Activated B cell treated with CpG ODN at 0.5 μM for 24 hours (primary cell): ENCODE data around the gene BTBD7. TPM values are rescaled to one million over a fixed set of nuclear protein-coding genes. Genes with fewer than 3 reads are reported as not detected.

Source experiments
- ATAC-seq: fragments of 200-7000 bp; cut with Tn5 transposase; one replicate; pipeline ENCODE4 v1.10.0; 2021; ENCODE audit warnings: low read depth, mild to moderate bottlenecking, moderate library complexity
- CTCF ChIA-PET: fragments of 350-600 bp; sonication (Branson Sonifier 250); formaldehyde crosslinking; loops from one replicate; lab custom pipeline; 2021; ENCODE audit warnings: antibody characterized with exemption; lab: Charles Lee
- POLR2A ChIA-PET: fragments of 350-600 bp; sonication (Branson Sonifier 250); formaldehyde crosslinking; loops from one replicate; lab custom pipeline; 2021; ENCODE audit warnings: antibody characterized with exemption; lab: Charles Lee
- DNase-seq: peaks from one replicate; pipeline ENCODE4 v3.0.0; 2022
- H3K27ac Mint-ChIP-seq: one replicate; pipeline ENCODE4 v1.8.0; 2020; ENCODE audit warnings: mixed read lengths
- H3K27me3 Mint-ChIP-seq: one replicate; pipeline ENCODE4 v1.8.0; 2021; ENCODE audit warnings: mixed read lengths
- H3K36me3 Mint-ChIP-seq: one replicate; pipeline ENCODE4 v1.8.0; 2021; ENCODE audit warnings: low read depth, mixed read lengths
- H3K4me1 Mint-ChIP-seq: one replicate; pipeline ENCODE4 v1.8.0; 2021; ENCODE audit warnings: mixed read lengths
- H3K4me3 Mint-ChIP-seq: one replicate; pipeline ENCODE4 v1.8.0; 2020; ENCODE audit warnings: mild to moderate bottlenecking, mixed read lengths
- H3K9me3 Mint-ChIP-seq: one replicate; pipeline ENCODE4 v1.8.0; 2020; ENCODE audit warnings: mixed read lengths
- CTCF ChIP-seq: fragments of 200-600 bp; IDR thresholded peaks from one replicate; pipeline ENCODE4 v1.8.0; 2022; ENCODE audit warnings: antibody characterized with exemption, mild to moderate bottlenecking
- intact Hi-C: fragments of 100-400 bp; cut with micrococcal nuclease; formaldehyde crosslinking; loops from one replicate; pipeline ENCODE4 v1.15.1; 2024
- total RNA-seq: library from RNA; stranded (reverse); gene quantifications from 2 replicates; pipeline ENCODE4 v1.2.3, GENCODE V29; 2022

Gene BTBD7
- total RNA-seq, 1 donor from 2014 or later = 41.2 TPM

DNA sequence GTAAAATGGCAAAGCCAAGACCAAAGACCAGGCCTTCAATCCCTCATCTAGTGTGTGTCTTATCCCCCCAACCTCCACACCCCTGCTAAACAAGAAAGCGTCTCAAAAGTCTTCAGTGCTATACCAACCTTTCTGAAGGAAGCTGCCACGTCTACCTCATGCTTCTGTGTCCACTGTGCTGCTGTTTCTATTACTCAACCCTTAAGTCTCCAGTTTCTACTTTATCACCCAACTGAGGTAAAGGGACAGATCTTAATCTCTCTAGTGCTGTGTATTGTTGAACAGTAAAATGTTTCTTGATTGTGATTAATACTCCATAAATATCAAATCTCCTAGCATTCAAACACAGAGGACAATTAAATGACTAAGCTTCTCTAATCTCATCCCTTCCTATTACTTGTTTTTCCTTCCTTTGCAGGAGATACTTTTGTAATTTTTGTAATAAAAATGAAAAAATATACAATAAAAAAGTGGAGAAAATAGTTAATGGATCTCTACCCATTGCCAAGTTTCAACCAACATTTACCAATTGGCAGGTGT is 23.3 kb downstream of the BTBD7 start:
- ATAC-seq (no peak), DNase-seq (no peak)
- Mint-ChIP-seq H3K4me3 (no peak overlapping the region), H3K36me3 (peaks cover 5% of the 10 kb centered on the region), H3K4me1 (peaks cover 31% of the 10 kb centered on the region), H3K9me3 (no peaks in the 10 kb centered on the region), H3K27me3 (no peaks in the 10 kb centered on the region), H3K27ac (no peak overlapping the region)
- no peak for TF ChIP-seq CTCF
- intact Hi-C loops = no loop called here
- POLR2A ChIA-PET = interaction anchor here (0.7 kb wide), 1 partner anchor 627 kb away, joined by 7 read pairs; no protein-coding TSS in a partner anchor
- CTCF ChIA-PET = interaction anchor here (0.7 to 1.1 kb wide), 2 partner anchors 36 to 224 kb away, joined by 3 to 5 read pairs; no protein-coding TSS in a partner anchor

DNA sequence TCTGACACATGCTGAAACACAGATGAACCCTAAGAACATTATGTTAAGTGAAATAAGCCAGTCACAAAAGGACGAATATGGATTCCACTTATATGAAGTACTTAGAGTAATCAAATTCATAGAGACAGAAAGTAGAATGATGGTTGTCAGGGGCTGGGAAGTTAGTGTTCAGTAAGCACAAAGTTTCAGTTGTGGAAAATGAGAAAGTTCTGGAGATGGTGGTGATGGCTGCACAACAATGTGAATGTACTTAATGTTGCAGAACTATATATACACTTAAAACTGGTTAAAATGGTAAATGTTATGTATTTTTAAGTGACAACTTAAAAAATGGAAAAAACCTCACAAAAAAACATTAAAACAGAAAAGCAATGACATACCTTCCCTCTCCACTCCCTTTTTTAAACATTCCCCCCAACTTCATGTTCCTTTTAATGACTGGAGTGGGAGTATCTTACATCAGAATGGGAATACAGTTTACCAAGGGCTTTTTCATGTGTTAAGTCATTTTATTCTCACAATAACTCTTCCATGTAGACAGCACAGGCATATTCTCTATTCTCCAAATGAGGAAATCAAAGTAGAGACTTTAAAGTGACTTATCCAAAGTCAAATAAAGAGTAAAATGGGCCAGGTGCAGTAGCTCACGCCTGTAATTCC is 24.0 kb downstream of the BTBD7 start:
- Mint-ChIP-seq H3K27me3 (no peaks in the 10 kb centered on the region), H3K36me3 (peaks cover 5% of the 10 kb centered on the region), H3K4me1 (peaks cover 31% of the 10 kb centered on the region), H3K27ac (no peak overlapping the region), H3K9me3 (no peaks in the 10 kb centered on the region), H3K4me3 (no peak overlapping the region)
- POLR2A ChIA-PET = no interaction called here
- CTCF ChIA-PET = no interaction called here
- no peak for TF ChIP-seq CTCF
- intact Hi-C loops = no loop called here
- DNase-seq (no peak), ATAC-seq (no peak)

DNA sequence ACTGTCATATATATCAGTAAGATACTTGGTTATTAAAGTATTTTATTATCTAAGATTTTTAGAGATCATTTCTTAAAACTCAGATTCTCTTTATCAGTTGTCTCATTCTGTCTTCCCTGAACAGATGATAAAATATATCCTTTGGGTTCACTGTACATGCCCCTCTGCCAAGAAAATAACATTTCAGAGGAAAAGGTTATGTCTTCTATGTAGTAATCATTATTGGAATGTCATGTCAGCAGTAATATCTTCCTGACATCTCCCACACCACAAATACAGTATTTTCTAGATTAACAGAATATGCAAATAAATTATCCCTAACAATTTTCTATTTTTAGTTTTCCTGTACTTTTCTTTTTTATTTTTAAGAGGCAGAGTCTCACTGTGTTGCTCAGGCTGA is 26.0 kb downstream of the BTBD7 start:
- no peak overlapping the region for H3K27ac Mint-ChIP-seq
- H3K9me3 Mint-ChIP-seq = no peaks in the 10 kb centered on the region

DNA sequence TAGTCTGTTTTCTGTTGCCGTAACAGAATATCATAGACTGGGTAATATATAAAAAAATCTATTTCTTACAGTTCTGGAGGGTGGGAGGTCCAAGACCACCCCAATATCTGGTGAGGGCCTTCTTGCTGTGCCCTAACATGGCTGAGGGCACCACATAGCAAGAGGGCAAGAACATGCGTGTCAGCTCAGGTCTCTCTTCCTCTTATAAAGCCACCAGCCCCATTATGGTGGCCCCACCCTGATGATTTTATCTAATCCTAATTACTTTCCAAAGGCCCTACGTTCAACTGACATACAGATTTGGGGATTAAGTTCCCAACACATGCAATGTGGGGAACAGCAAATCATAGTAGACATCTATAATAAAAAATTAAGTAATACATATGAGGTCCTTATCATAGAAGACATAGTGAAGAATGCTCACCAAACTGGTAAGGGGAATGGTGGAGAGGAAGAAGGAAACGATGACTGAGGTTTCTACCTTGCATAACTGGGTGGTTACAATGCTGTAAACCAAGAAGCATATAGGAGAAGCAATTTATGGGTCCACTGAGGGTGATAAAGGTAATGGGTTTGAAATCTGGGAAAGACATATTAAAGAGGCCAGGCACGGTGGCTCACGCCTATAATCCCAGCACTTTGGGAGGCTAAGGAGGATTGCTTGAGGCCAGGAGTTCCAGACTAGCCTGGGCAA is 27.0 kb downstream of the BTBD7 start:
- Mint-ChIP-seq H3K9me3 (no peaks in the 10 kb centered on the region), H3K4me1 (peaks cover 36% of the 10 kb centered on the region), H3K27ac (no peak overlapping the region), H3K36me3 (peaks cover 5% of the 10 kb centered on the region), H3K27me3 (no peaks in the 10 kb centered on the region), H3K4me3 (no peak overlapping the region)
- POLR2A ChIA-PET = no interaction called here
- intact Hi-C loops = no loop called here
- ATAC-seq = no peak
- no peak for TF ChIP-seq CTCF
- DNase-seq = no peak
- CTCF ChIA-PET = no interaction called here

More for the DNA sequence above, 26.0 kb downstream of the BTBD7 start:
- no peaks in the 10 kb centered on the region for H3K27me3 Mint-ChIP-seq
- POLR2A ChIA-PET = no interaction called here
- no peak for DNase-seq
- intact Hi-C loops = no loop called here
- ATAC-seq = no peak
- H3K4me1 Mint-ChIP-seq = peaks cover 35% of the 10 kb centered on the region
- TF ChIP-seq CTCF = no peak
- H3K36me3 Mint-ChIP-seq = peaks cover 5% of the 10 kb centered on the region
- H3K4me3 Mint-ChIP-seq = no peak overlapping the region
- CTCF ChIA-PET = no interaction called here

DNA sequence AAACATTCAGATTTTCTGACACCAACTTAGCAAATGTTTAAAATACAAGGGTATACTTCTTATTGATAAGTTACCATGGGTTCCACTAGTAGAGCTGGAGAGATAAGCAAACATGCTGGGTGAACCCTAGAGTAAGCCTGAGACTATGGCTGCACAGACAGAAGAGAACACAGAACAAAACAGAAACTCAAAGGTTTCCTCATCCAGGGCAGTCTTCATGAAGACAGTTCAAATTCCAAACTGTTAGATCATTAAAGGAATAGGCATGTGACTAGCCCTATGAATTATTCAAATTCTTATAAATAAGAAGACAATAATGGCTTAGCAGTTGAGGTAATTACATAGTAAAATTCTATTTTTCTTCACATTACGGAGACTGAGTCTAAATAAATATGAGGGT is 28.1 kb downstream of the BTBD7 start:
- intact Hi-C loops = no loop called here
- Mint-ChIP-seq H3K27ac (no peak overlapping the region), H3K4me3 (no peak overlapping the region), H3K9me3 (no peaks in the 10 kb centered on the region), H3K27me3 (no peaks in the 10 kb centered on the region), H3K4me1 (peaks cover 46% of the 10 kb centered on the region), H3K36me3 (peaks cover 5% of the 10 kb centered on the region)
- TF ChIP-seq CTCF = no peak
- DNase-seq (no peak), ATAC-seq (no peak)
- POLR2A ChIA-PET = no interaction called here
- CTCF ChIA-PET = no interaction called here
